K562 (cell line): ENCODE data around the gene SLC25A28. TPM values are rescaled to one million over a fixed set of nuclear protein-coding genes. Genes with fewer than 3 reads are reported as not detected.

Experiments used
- SMAD1 ChIP-seq: fragments of 150-350 bp; IDR thresholded peaks from 2 replicates; pipeline ENCODE4 v1.6.1; 2014; ENCODE audit warnings: low read length, low read depth; ENCODE audit not compliant: partially characterized antibody
- ZBTB40 ChIP-seq, 2 experiments: fragments of 450-650 bp in 1 of 2; sonication (generic) in 1 of 2; formaldehyde crosslinking in 1 of 2; IDR thresholded peaks; 2 replicates each; pipeline versions ENCODE4 v1.7.1 to v1.9.0; 2016 to 2022; ENCODE audit warnings: inconsistent platforms in 1 of 2, mild to moderate bottlenecking in 1 of 2, missing genetic modification reagents in 1 of 2
- polyA plus RNA-seq, 8 experiments: library from polyadenylated mRNA; depleted of rRNA in 4 of 8; stranded (reverse) in 5 of 8; unstranded in 3 of 8; fragments of >200 nt; fragmentation: Nextera tagmentation in 2 of 8; fragmentation: Illumina TruSeq in 1 of 8; extraction: Ambion mirVana in 2 of 8; extraction: Trizol in 1 of 8; gene quantifications; 2 replicates each; pipeline versions ENCODE4 v1.2.1 to v1.2.3, GENCODE V29; 2011 to 2014; ENCODE audit warnings: inconsistent platforms in 1 of 8, missing spikeins in 1 of 8
- total RNA-seq, 7 experiments: library from RNA; depleted of rRNA in 6 of 7; stranded (reverse); fragments of >200 nt in 6 of 7; fragmentation: Illumina TruSeq in 2 of 7; extraction: Trizol in 2 of 7; gene quantifications; 2 replicates each; pipeline versions ENCODE4 v1.2.1 to v1.2.3, GENCODE V29; 2011 to 2021; ENCODE audit warnings: low replicate concordance in 1 of 7

Gene SLC25A28
- total and polyA plus RNA-seq, 9 of the 15 experiments (the other 6 are each of a cell fraction or from before 2014, with no cell fraction given): 6.2 to 32.3 (median 18.8) TPM

GRCh38 chr10:99571816-99572215, 48.4 kb downstream of the SLC25A28 start (continued):
- TF ChIP-seq ZBTB40 (IDR thresholded peaks at IDR 0.05) (peak; percentile 88), ZBTB40 (CRISPR knock-in tag; IDR thresholded peaks at IDR 0.05) (peak; percentile 73; the same call in 1 of the 2 replicates), SMAD1 (no peak)
